ENCODE data around the gene PBRM1. TPM values are rescaled to one million over a fixed set of nuclear protein-coding genes. Genes with fewer than 3 reads are reported as not detected.

Gene PBRM1
- total RNA-seq, 1 experiment from 2014 or later: 74.2 TPM

DNA sequence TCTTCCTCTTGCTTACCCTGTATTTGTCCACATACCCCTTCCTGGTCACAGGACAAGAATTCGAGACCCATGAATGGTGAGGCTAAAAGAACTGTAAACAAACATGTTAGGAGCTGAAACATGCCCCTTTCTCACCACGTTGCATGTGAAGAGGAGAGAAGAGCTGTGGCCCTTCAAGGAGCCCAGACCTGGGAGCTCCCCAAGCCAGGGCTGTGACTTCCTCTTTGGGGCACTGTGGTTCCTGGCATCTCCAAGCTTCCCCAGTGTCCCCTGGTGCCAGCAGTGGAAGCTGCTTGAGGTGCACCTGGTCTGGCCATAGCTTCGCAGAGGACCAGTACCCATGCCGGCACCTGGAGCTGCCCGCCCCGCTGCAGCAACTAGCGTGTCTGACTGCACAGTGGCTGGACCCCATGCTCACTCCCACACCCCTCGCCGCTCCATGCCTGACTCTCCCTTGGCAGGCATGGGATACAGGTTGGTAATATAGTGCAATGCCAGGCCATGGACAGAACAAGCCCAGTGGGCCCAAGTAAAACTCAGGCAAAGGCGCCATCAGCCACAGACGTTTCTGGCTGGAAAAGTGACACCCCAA, 30.1 kb upstream of the PBRM1 start:
- no CpG with 5 or more reads among the region's 11 CpGs for WGBS (ENCODE audit: extremely low coverage, insufficient read length, low lambda C conversion rate)
- peak overlapping the region in 1 of 2 experiments; percentile 81; a peak in 1 of 5 replicates for H3K4me3 Mint-ChIP-seq
- H3K79me1 ChIP-seq (ENCODE audit: insufficient read depth, low read depth, low read length, poor library complexity, severe bottlenecking): no peaks in the 10 kb centered on the region
- H2BK20ac ChIP-seq (ENCODE audit: low read depth, low read length, poor library complexity, severe bottlenecking): no peak overlapping the region
- H3K27me3 ChIP-seq (ENCODE audit: insufficient read depth, low read length): no peaks in the 10 kb centered on the region
- H4K8ac ChIP-seq (replicated peaks; ENCODE audit: insufficient read length, low read depth, low read length): no peak overlapping the region
- H2AFZ ChIP-seq (ENCODE audit: low read length): no peak overlapping the region
- H4K20me1 ChIP-seq (ENCODE audit: control insufficient read depth, insufficient read depth, insufficient read length): no peaks in the 10 kb centered on the region
- no peak overlapping the region for H3K4ac ChIP-seq (ENCODE audit: low read depth, low read length)
- H3K9me3 Mint-ChIP-seq: no peaks in the 10 kb centered on the region
- no peaks in the 10 kb centered on the region for H3K79me2 ChIP-seq (ENCODE audit: insufficient read depth, low read length)
- no peaks in the 10 kb centered on the region for H3K27me3 Mint-ChIP-seq (ENCODE audit: low read depth)
- no peak overlapping the region for H3K4me2 ChIP-seq (ENCODE audit: insufficient read depth, insufficient read length, low read length)
- H3K56ac ChIP-seq (ENCODE audit: insufficient read length, low read depth, low read length): no peak overlapping the region
- H3K4me1 ChIP-seq (ENCODE audit: insufficient read depth, low read length): no peaks in the 10 kb centered on the region; the same call in 1 of the 2 replicates
- H3K9me3 ChIP-seq (ENCODE audit: control insufficient read depth, low read depth, low read length): no peaks in the 10 kb centered on the region
- no peak overlapping the region for H3T11ph ChIP-seq (ENCODE audit: low read length)
- H3K9ac ChIP-seq (ENCODE audit: extremely low read depth, insufficient read length, low read length): no peak overlapping the region
- H3K27ac Mint-ChIP-seq: peak overlapping the region; percentile 3 to 78 (median 48); a peak in 3 of 7 replicates
- no peak overlapping the region for H2AK5ac ChIP-seq (ENCODE audit: insufficient read length, low read length)
- H2BK12ac ChIP-seq (ENCODE audit: insufficient read length, low read depth, low read length): no peak overlapping the region
- no peak overlapping the region for H3K27ac ChIP-seq (ENCODE audit: insufficient read length, low read depth, low read length)
- no peak overlapping the region for H4K5ac ChIP-seq (ENCODE audit: insufficient read length, low read depth, low read length)
- no peak overlapping the region for H3K14ac ChIP-seq (ENCODE audit: insufficient read depth, low read length)
- no peak overlapping the region for H2BK5ac ChIP-seq (ENCODE audit: insufficient read length, low read length)
- H3K4me1 Mint-ChIP-seq: peaks cover 2 to 8% of the 10 kb centered on the region in 2 experiments; a peak in 3 of 4 replicates
- TF ChIP-seq, protein P1, sequence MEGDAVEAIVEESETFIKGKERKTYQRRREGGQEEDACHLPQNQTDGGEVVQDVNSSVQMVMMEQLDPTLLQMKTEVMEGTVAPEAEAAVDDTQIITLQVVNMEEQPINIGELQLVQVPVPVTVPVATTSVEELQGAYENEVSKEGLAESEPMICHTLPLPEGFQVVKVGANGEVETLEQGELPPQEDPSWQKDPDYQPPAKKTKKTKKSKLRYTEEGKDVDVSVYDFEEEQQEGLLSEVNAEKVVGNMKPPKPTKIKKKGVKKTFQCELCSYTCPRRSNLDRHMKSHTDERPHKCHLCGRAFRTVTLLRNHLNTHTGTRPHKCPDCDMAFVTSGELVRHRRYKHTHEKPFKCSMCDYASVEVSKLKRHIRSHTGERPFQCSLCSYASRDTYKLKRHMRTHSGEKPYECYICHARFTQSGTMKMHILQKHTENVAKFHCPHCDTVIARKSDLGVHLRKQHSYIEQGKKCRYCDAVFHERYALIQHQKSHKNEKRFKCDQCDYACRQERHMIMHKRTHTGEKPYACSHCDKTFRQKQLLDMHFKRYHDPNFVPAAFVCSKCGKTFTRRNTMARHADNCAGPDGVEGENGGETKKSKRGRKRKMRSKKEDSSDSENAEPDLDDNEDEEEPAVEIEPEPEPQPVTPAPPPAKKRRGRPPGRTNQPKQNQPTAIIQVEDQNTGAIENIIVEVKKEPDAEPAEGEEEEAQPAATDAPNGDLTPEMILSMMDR (conservative IDR thresholded peaks at IDR 0.05): no peak
- H3K23me2 ChIP-seq (ENCODE audit: insufficient read length, low read depth, low read length, poor library complexity, severe bottlenecking): peaks cover 9% of the 10 kb centered on the region
- no peak overlapping the region for H2BK15ac ChIP-seq (ENCODE audit: low read depth, low read length)
- DNase-seq: no peak
- no peak overlapping the region for H3K18ac ChIP-seq (ENCODE audit: insufficient read length, low read depth, low read length)
- no peak overlapping the region for H3K23ac ChIP-seq (ENCODE audit: insufficient read length, low read depth, low read length)
- H3K36me3 Mint-ChIP-seq (ENCODE audit: insufficient read depth in 1 of 3, low read depth in 3 of 3): peaks cover 6 to 15% (median 13%) of the 10 kb centered on the region in 3 experiments
- no peak overlapping the region for H4K91ac ChIP-seq (ENCODE audit: insufficient read length, low read depth, low read length)
- no peak overlapping the region for H2BK120ac ChIP-seq (ENCODE audit: low read depth, low read length, poor library complexity, severe bottlenecking)

Data from H9 (cell line).